Retina (tissue), 1 donor: ENCODE data around the gene ZNF90.
A peak's percentile ranks its signal among the peaks of the same experiment; 100 is the strongest.
"Not testable (repeated sequence)": the region's sequence is repeated elsewhere in the genome, so short reads cannot be mapped to it uniquely, and the experiment has no call there.

Experiments
- DNase-seq: peaks from one replicate; pipeline ENCODE4 v3.0.0-alpha.2; 2016

The ZNF90 gene

DNA sequence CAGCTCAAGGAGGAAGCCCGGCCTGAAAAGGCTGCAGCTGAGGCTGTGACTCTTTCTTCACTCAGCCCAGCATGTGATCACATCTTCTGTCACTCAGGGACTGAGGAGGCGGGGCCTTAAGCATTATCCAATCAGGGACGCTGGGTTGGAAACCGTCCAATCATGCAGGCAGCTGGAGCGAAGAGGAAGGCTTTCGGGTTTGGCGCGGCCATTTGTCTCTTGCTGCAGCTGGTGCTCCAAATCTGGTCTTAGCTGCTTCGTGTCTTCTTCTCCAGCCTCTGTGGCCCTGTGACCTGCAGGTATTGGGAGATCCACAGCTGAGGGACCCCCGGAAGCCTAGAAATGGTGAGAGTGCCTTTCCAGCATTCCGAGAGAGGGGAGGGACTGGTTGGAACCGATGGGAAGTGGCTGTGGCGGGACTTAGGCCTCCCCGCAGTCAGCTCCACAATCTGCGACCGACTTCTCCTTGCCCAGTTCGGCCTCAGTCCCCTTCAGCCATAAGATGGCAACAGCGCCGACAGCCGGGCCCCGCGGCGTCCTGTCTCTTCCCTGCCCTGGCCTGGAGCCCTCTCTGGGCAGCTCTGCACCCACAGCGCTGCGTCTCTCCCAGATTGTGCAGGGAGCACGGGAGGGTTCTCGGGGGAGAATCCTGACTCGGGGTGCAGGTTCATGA, at the start of gene ZNF90:
Gene ZNF90, plus strand, starts transcription at position 210 of the 673 bp plus-strand sequence. Its CDS starts 133 bp downstream, at position 343.
- peak; percentile 92 for DNase-seq

DNA sequence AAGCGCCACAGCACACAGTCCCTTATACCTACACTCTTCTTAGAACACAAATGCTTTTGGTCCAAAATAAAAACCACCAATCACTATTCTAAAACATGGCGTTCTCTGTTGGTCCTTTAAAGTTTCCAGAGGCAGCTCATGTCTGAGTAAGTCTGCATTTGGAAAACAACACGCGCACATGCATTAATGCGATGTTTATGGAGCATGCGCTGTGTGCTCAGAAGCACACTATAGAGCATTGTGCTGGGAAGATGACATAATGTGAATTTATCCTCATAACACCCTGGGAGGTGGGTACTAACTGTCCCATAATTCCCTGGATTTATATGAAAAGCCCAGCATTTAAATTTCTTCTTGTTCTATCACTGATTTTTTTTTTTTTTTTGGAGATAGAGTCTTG, 49.2 kb upstream of the ZNF90 start:
- no peak for DNase-seq

DNA sequence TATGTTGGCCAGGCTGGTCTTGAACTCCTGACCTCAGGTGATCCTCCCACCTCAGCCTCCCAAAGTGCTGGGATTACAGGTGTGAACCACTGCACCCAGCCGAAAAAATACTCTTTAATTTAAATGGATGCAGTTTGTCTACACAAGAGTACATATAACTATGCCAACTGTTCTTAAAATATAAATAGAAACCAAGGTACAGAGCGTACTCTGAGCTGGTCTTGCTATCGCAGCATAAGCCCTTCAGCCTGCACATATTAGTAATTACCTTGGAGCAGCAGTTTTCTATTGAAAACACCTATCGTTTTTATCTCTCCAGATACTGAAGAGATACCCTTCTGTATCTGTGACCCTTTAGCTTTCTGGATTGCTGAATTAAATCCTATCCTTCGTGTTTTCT, 41.9 kb upstream of the ZNF90 start:
- DNase-seq = no peak

DNA sequence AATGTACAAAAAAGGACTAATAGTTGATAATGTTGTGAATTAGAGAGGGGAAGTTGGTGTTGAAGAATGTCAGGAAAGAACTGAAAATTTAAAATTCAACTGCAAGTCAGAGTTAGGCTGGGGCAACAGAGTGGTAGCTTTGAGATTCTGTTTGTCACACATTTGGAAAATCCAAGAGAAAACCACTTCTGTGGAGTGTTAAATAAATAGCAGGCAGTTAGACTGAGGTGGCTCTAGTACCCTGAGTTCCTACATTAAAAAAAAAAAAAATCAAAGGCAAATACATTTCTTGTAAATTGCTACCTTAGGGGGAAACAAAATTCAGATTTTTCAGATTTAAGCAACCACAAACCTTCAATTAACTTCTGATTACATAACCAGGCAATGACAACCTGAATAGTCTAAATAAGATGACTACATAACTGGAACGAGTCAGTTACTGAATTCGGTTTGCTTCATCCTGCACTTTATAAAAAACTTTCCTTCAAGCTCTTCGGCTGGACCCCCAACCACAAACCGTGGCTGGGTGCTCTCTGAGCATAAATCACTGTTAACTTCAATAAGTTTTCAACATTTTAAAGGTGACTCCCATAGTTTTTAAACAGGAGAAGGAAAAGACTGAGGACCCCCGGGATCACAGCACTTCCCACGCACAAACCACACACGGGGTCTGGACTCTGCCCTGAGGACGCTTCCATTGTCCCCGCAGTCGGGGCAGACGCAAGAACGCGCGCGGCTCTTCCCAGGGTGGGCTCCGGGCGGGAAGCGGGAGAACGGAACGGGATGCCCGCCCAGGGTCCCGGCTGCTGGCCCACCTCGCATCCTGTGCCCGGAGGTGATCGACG, 39.2 kb upstream of the ZNF90 start:
- DNase-seq = peak; percentile 5

DNA sequence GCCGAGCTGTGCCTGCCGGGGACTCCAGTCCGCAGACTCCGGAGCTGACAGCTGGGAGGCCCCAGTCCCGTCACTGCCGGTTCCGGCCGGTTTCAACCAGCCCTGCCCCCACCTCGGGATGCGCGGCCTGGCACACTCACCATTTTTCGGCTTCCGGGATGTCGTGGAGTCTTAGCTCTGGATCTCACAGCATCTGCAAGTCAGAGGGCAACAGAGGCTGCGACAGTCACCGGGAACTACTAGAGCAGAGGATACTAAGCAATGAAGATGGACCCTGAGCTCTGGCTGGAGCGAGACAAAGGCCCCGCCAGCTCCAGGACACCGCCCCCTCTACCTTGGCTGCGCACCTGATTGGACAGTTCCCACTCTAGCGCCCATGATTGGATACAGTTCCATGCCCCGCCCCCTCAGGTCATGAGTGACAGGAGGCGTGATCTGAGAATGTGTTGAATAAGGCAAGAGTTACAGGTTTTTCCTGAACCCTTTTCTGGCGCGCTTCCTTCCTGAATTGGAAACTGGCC, 38.5 kb upstream of the ZNF90 start, which contains the start of gene ZNF682:
Gene ZNF682, minus strand, starts transcription at position 303 of the 521 bp plus-strand sequence. Its CDS starts 160 bp downstream, at position 143.
- peak; percentile 98 for DNase-seq

DNA sequence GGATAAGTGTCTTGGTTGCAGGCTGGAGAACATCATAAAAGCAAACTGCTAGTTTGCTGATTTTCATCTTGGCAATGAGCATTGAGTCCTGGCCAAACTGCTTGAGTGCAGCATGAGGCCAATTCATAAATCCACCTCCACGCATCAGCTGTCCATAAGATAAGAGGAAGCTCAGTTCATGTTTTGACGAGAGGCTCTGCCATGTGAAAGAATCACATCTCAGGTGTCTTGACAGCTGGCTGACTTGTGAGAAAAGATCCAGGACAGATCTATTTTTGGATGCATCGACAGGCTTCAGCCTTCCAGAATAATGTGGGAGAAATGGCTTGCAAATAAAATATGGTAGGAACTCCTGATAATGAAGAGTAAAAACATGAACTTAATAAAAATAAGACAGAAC, 33.1 kb upstream of the ZNF90 start:
- DNase-seq = no peak

DNA sequence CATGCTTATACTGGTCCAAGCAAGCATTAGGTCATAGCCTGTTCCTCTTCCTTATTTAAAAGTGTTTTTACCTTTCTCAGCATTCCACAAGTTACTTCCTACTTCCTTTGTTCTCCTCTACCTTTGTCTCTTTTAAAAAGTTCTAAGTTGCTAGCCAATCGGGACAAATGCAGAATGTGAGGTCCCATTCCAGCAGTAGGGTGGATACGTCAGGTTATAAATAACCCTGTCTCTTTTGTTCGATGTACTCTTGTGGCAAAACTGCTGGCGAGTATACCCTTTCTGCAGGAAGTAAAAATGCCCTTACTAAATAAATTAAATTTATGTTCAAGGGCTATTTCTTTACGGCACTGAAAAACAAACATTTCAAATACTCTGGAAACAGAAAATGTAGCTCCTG, 32.1 kb upstream of the ZNF90 start:
- not testable (repeated sequence) for DNase-seq

DNA sequence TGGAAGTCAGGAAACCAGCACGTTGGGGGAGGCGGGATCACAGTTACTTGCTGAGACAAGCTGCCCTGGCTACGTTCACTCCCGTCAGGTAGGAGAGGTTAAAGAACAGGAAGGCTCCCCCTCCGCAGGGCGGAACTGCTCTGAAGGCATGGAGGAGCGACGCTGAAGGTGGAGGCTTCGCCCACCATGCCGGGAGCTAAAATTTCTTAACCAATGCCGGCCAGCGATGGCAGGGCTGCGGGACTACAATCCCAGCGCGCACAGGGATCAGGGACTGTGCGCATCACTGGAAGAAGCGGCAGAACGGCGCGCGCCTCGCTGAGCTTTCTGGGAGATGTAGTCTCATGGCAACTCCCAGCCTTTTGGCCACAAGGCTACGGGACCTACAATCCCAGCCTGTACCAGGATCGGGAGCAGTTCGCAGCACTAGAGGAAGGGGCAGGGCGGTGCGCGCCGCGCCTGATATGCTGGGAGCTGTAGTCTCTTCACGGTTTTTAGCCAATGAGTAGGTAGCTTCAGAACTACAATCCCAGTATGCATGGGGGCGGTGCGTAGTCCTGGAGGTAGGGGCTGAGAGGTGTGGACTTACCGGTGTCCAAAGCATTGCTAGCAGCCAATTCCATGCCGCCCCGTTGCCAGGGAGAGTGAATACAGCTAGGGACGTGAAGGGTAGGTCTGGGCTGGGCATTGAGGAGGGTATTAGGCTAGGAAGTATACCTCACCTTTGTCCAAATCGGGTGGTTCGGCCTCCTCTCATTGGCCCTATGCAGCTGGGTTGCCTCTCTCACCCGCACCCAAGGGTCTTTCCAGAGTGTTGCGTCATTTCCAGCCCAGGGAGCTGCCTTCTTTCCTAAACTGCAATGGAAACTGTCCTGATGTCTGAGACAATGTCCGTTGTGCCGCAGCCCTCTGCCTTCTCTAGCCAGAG, 25.7 kb upstream of the ZNF90 start:
- DNase-seq = peak; percentile 93

DNA sequence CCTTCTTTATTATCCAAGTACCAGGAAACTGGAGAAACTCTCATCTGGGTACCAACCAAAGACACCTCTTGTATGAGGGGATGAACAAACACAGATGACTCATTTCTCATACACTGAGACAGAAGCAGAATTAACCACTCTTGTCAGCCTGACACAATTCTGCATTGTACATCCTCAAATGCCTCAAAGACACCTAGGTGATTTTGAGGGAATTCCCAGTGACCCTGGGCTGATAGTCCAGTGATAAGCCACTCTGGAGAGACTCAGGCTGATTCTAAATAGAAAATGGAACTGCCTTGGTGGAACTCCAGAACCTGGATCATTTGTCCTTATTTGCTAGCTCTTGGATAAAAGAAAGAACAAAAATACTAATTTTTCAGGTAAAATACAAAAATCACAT, 19.1 kb upstream of the ZNF90 start:
- DNase-seq = not testable (repeated sequence)

DNA sequence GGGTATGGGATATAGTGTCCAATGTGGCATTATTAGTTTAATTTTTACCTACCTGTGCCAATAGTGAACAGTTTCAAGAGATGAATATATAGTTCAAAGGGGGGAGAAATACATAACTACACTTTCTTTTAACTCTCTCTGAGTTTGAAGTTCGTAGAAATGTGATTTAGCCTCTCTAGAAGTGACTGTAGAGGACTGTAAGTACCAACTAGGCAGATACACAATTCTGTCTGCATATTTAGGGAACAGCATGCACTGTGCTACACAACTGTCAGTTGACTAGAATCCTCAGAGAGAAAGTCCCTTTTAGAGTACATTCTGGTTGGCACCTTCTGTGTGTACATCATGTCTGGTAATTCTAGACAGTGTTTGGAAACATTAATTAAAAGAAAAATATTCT, 17.5 kb upstream of the ZNF90 start:
- no peak for DNase-seq

DNA sequence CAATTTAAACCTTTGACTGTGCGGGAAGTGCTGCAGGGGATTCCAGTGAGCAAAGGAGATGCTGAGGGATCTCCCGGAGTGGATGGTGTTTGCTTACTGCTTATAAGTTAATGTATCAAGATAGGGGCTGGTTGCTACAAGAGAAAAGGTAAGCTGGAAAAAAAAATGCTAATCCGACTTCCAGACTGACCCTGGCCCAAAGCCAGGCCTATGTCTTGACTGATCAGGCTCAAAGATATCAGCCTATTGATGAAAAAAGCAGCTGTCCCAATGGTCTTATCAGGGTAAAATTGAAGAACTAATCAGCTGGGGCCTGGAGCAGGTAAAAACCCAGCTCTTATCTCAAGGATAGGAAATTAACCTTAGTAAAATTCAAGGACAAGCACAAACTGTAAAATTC, 10.9 kb upstream of the ZNF90 start:
- no peak for DNase-seq

DNA sequence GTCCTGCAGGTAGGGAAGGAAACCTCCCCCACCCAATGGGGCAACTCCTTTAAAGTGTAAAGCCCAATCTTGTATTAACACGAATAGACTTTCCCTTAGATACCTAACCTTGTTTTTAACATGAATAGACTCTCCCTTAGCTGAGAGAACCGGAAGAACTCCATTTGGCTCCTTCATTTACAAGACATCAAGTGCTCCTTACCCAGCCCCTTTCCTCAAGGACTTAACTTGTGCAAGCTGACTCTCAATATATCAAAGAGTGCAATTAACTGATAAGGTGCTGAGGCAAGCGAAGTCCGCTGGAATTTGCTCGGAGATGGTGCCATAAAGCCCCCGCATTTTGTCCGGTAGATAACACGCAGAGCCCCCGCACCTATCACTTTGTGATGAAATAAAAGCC, 9.9 kb upstream of the ZNF90 start:
- DNase-seq = no peak

DNA sequence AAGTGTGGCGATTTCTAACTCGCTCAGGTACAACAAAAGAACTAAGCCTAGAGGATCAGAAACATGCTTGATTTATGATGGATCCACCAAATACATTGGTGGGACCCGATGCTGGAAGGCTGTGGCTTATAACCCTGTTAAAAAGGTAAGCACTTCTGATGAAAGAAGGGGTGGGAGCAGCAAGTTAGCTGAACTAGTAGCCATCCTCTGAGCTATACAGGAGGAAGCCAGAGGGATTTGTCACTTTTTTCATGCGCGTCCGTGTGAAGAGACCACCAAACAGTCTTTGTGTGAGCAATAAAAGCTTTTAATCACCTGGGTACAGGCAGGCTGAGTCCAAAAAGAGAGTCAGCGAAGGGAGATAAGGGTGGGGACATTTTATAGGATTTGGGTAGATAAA, 9.2 kb upstream of the ZNF90 start:
- DNase-seq = not testable (repeated sequence)

DNA sequence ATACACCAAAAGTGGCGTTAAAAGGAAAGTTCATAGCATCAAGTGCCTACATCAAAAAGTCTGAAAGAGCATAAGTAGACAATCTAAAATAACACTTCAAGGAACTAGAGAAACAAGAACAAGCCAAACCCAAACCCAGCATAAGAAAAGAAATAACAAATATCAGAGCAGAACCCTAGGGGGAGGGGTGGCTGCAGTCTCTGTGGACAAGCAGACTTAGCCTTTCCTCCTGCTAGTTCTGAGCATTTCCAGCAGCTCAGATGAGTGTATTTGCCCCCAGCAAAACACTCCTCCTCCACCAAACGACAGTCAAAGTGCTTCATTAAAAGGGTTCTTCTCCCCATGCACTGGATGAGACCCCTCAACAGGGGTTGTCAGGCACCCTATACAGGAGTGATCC, 7.1 kb upstream of the ZNF90 start:
- DNase-seq = no peak

DNA sequence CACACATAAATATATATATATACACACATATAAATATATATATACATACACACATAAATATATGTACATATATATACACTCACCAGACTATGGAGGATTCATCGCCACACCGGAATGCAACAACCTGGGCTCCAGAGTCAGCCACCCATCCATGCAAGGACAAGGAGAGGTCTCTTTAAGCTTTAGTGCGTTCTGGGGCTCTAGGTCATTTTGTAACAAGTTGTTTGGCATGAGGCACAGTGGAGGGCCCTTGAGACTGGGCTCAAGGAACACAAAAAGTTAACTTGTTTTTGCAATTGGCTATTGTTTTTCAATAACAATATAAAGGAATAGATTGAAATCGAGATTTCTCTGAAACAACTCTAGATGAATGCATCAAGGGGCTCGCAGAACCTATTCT, 4.9 kb upstream of the ZNF90 start:
- no peak for DNase-seq

DNA sequence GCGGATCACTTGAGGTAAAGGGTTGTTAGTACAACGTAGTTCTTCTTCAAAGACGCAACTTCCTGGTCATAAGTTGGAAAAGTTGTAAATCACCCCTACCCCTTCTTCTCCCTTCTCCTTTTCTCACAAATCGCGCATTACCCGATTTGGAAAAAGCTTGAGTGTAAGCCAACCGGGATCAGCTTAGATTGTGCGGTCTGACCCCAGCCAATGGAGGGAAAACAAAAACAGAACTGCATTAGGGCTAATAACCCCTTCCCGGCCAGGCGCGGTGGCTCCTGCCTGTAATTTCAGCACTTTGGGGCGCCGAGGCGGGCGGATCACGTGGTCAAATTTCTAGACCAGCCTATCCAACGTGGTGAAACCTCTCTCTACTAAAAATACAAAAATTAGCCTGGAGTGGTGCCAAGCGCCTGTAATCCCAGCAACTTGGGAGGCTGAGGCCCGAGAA, 806 bp downstream of the ZNF90 start:
- DNase-seq = peak; percentile 53

DNA sequence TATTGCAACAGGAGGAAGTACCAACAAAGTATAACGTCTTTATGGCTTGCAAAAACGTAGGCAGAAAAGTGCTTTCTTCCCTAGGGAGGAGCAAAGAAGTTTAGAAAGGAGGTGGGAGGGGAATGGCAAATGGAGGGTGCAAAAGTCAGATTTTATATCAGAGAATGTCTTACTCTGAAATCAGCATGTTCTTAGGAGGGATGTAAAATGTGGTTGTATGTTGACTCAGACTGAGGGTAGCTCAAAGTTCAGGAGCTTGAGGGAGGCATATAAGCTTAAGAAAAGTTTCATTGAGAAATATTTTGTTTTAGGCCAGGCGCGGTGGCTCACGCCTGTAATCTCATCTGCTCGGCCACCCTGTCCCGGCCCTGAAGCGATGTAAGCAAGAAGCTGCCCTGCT, 1.7 kb downstream of the ZNF90 start:
- DNase-seq = no peak

DNA sequence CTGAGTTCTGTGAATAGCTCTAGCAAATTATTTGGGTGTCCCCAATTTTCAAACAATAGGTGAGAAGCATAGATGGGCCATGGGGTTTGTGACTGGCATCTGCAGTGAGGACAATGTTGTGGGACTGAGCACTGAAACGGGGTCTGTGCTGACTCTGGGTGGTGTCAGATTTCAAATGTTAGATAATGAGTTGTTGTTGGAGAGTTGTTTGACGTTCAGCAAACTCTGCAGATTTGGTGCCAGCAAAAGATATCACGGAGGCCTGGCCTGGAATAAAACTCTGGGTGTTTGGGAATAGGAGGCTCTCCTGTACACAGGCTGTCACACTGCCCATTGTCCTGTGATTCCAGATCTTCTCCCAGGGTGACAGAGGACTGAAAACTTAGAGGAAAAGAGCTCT, 2.9 kb downstream of the ZNF90 start:
- DNase-seq = no peak

DNA sequence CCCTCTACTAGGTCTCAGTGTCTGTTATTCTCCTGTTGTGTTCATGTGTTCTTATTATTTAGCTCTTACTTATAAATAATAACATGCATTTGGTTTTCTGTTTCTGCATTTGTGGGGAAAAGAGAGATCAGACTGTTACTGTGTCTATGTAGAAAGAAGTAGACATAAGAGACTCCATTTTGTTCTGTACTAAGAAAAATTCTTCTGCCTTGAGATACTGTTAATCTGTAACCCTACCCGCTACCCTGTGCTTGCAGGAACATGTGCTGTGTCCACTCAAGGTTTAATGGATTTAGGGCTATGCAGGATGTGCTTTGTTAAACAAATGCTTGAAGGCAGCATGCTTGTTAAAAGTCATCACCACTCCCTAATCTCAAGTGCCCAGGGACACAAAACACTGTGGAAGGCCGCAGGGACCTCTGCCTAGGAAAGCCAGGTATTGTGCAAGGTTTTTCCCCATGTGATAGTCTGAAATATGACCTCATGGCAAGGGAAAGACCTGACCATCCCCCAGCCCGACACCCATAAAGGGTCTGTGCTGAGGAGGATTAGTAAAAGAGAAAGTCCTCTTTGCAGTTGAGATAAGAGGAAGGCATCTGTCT, 4.5 kb downstream of the ZNF90 start:
- not testable (repeated sequence) for DNase-seq

DNA sequence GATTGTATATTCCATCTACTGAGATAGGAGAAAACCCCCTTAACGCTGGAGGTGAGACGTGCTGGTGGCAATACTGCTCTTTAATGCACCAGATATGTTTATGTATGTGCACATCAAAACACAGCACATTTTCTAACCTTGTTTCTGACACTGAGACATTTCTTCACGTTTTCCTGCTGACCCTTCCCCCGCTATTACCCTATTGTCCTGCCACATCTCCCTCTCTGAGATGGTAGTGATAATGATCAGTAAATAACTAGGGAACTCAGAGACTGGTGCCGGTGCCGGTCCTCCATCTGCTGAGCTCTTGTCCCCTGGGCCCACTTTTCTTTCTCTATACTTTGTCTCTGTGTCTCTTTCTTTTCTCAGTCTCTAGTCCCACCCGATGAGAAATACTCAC, 5.1 kb downstream of the ZNF90 start:
- not testable (repeated sequence) for DNase-seq

DNA sequence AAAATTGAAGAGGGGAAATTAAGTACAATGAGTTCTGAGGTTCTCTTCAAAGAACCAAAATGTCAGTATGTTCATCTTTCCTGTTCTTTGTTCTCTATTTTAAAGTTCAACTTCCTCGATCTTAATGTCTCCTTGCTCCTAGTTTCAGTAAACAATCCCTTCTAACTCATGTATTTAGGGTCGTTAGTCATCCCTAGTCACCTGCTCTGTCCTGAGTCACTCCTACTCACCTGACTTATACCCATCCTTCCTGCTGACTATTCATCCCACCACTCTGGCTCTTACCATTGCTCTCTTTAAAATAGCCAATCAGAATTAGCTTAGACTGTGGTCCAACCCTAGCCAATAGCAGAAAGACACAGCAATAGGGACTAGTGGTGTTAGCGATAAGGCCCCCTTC, 24.3 kb downstream of the ZNF90 start:
- no peak for DNase-seq

DNA sequence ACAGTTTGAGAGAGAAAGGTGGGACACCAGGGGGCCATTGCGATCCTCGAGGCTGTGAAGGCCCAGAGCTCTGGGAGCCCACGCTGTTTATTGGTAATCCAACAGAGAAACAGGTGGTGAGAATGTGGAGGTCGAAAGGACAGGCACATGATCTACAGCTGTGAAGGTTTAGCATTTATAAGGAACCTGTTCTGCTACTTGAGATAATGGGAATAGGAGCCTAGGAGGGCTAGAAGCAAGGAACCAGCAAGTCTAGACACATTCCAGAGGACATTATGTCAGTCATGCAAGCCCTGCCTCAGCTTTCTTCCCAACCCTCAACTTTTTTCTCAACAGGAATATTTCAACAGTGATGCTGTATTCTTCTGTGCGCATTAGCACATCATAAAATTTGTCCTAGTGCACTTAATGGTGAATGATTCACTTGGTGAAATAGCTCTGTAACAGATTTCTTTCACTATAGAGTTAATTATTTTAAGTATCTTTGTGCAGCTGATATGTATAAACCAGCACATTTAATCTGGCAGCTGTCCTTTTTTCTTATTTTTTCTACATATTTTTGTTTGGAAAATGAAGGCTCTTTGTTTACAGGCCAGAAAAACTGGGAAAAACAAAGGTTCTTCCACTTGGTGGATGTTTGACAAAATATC, 25.4 kb downstream of the ZNF90 start:
- DNase-seq = no peak
